Right lobe of liver (tissue), 6 donors: ENCODE data around the gene CNBD2. TPM values are rescaled to one million over a fixed set of nuclear protein-coding genes. Genes with fewer than 3 reads are reported as not detected.
"Not testable (repeated sequence)": the region's sequence is repeated elsewhere in the genome, so short reads cannot be mapped to it uniquely, and the experiment has no call there.

Source experiments
- ATAC-seq, 4 donors: fragments of 200-7000 bp; cut with Tn5 transposase; one replicate each; pipeline ENCODE4 v1.9.1; 2020; ENCODE audit warnings: mild to moderate bottlenecking in 4 of 4, moderate library complexity in 4 of 4
- DNase-seq, 3 donors: peaks; one replicate each; pipeline ENCODE4 v3.0.0-alpha.2; 2020
- H3K27ac ChIP-seq, 3 donors: fragments of 200-600 bp; one replicate each; pipeline ENCODE4 v1.8.0; 2022
- H3K27me3 ChIP-seq, 2 donors: fragments of 200-600 bp; one replicate each; pipeline ENCODE4 v1.8.0; 2022
- H3K36me3 ChIP-seq, 4 donors: fragments of 200-600 bp; sonication (generic) in 1 of 4; one replicate each; pipeline versions ENCODE4 v1.5.1 to v1.8.0; 2017 to 2022; ENCODE audit warnings: control low read depth in 1 of 4
- H3K4me1 ChIP-seq, 4 donors: fragments of 200-600 bp; sonication (generic) in 1 of 4; one replicate each; pipeline versions ENCODE4 v1.5.1 to v1.8.0; 2017 to 2022; ENCODE audit warnings: control low read depth in 1 of 4
- H3K4me3 ChIP-seq, 3 donors: fragments of 200-600 bp; one replicate each; pipeline ENCODE4 v1.8.0; 2022
- H3K9me3 ChIP-seq, 4 donors: fragments of 200-600 bp; sonication (generic) in 1 of 4; one replicate each; pipeline versions ENCODE4 v1.5.1 to v1.8.0; 2017 to 2022; ENCODE audit warnings: control low read depth in 1 of 4
- POLR2A ChIP-seq: fragments of 450-650 bp; IDR thresholded peaks from one replicate; pipeline ENCODE4 v1.6.1; 2017; ENCODE audit warnings: antibody characterized with exemption, mild to moderate bottlenecking
- WGBS: methylation state at CpG from one replicate; pipeline ENCODE4 v1.1.6; 2018; ENCODE audit warnings: low coverage, low lambda C conversion rate; ENCODE audit not compliant: insufficient coverage; ENCODE audit errors: missing lambda C conversion rate; 5-methylcytosine and 5-hydroxymethylcytosine counted together
- intact Hi-C, 2 donors: fragments of 100-400 bp; cut with DNase I; formaldehyde crosslinking; loops; one replicate each; pipeline versions ENCODE4 v1.11.2 to v1.14.1; 2022
- total RNA-seq, 6 experiments: library from RNA; depleted of rRNA in 2 of 6; stranded (reverse); fragments of >200 nt in 2 of 6; fragmentation: NEBNext Ultra II Directional in 3 of 6; extraction: Animal tissue kit (Norgen Biotek cat#: 25700) in 3 of 6; gene quantifications; one replicate each; pipeline versions ENCODE4 v1.1.0 to v1.2.4, GENCODE V29; 2016 to 2023
- TF ChIP-seq, protein P1 (sequence below), 4 donors: fragments of 200-600 bp in 3 of 4; fragments of 450-650 bp in 1 of 4; IDR thresholded peaks; one replicate each; pipeline versions ENCODE4 v1.5.1 to v1.8.0; 2016 to 2022; ENCODE audit warnings: antibody characterized with exemption in 4 of 4, mild to moderate bottlenecking in 2 of 4
- donor health status: DM: no; HTN: yes; CAD: no.
- donor health status: DM: no; HTN: no; CAD: no.
- donor health status: DM: no; HTN: no; CAD: no.
- donor health status: DM: no; HTN: yes; CAD: no.
- donor health status: DM: no; HTN: yes; CAD: no.

The CNBD2 gene
- total RNA-seq, 6 experiments from 2014 or later = 1.6 to 2.2 (median 1.9) TPM

DNA sequence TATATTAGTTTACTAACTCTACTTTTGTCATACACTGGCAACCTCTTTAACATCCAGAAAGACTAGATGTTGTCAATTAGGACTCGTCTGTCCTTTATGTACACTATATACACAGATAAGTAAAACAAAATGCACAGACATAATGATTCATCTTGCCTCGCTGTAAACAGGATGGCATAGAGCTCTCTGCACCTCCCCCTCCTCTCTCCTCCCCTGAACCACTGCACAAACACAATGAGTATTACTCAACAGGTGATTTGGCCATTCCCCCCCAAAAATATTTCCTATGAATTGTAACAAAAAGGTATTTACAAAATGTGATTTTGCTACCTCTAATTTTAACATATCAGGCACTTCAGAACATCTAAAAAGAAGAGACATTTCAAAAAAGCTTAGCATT is 81.0 kb downstream of the CNBD2 start:
- ATAC-seq, H3K9me3 ChIP-seq, H3K36me3 ChIP-seq, intact Hi-C loops, DNase-seq, H3K27me3 ChIP-seq: not testable (repeated sequence)
- WGBS = 0% methylated on average over 2 of the region's 2 CpGs
- H3K4me1 ChIP-seq = peaks cover 0 to 21% (median 9%) of the 10 kb centered on the region in 4 donors
- peak overlapping the region in 1 of 3 donors; percentile 99 for H3K27ac ChIP-seq
- peak overlapping the region; percentile 90 to 98 (median 98) for H3K4me3 ChIP-seq

DNA sequence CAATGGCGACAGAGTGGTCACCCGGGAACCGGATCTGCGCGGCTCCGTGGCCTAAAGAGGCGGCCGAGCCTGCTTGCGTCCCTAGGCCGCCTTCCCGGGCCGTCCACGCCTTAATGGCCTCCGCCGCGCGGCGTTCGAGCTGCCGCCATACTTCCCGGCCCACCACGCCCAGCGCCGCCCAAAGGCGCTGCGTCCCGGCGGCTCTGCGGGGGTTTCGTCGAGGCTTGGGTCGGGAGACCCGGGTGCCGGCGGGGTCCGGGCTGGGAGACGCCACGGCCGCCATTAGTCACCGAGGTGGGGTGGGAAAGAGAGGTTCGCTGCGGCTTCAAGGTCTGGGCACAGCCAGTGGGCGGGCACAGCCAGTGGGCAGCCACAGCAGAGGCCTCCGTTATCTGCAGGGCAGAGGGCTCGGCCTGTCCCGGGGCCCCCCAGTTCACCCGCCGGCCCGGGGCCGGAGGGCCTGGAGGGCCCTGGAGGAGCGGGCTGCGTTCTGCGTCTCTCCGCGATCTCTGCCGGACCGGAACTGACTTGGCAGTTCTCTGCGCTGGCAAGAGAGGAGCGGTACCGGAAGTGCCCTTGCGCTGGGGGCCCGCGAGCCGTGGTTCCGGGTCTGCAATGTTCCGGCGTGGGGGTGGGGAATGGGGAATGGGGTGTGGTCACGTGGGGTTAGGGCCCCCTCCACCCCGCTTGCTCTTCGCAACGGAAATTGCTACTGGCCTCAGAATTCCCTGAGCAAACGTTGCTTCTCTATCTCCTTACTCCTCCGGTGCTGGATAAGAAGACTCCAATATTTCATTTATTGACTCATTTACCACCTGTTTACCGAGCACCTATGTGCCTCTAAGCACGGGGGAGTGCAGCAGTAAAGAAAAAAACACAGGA is 82.3 kb downstream of the CNBD2 start:
- ATAC-seq = peak; percentile 99
- peak overlapping the region; percentile 98 to 99 (median 99) for H3K27ac ChIP-seq
- under 1% methylated on average over 14 of the region's 75 CpGs for WGBS

DNA sequence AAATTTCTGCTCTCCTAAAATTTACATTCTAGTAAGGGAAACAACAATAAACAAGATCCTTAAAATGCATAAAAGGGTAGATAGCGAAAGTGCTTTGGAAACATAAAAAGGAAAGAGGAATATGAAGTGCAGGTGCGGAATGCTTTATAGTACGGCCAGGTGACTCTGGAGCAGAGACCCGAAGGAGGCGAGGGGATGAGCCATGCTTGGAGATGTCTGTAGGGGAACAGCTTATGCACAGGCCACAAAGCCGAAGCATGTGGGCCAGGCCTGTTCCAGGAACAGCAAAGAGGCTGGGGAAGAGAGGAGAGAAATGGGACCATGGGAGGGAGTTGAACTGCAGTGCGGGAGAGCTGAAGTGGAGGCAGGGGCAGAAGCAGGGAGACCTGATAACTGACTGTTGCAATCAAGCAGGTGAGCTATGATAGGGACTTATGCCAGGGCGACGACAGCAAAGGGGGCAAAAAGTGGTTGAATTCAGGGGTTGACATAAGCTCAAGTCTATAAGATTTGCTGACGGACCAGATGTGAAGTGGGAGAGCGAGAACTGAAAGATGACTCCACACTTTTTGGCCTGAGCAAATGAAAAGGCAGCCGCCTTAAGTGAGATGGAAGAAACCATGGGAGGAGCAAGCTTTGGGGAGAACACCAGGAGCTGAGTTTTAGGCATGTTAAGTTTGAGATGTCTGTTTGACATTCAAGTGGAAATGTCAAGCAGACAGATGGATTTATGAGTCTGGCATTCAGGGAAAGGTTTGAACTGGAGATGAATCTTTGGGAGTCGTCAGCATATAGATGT is 83.1 kb downstream of the CNBD2 start:
- intact Hi-C loops = no loop called here
- Histone ChIP-seq H3K36me3 (no peaks in the 10 kb centered on the region), H3K27ac (peak overlapping the region; percentile 98 to 99 (median 99)), H3K4me3 (peak overlapping the region; percentile 90 to 98 (median 98)), H3K4me1 (peaks cover 0 to 21% (median 9%) of the 10 kb centered on the region in 4 donors), H3K27me3 (no peaks in the 10 kb centered on the region), H3K9me3 (no peaks in the 10 kb centered on the region)
- 80% methylated on average over 12 of the region's 13 CpGs for WGBS
- no peak for ATAC-seq
- TF ChIP-seq, protein P1, sequence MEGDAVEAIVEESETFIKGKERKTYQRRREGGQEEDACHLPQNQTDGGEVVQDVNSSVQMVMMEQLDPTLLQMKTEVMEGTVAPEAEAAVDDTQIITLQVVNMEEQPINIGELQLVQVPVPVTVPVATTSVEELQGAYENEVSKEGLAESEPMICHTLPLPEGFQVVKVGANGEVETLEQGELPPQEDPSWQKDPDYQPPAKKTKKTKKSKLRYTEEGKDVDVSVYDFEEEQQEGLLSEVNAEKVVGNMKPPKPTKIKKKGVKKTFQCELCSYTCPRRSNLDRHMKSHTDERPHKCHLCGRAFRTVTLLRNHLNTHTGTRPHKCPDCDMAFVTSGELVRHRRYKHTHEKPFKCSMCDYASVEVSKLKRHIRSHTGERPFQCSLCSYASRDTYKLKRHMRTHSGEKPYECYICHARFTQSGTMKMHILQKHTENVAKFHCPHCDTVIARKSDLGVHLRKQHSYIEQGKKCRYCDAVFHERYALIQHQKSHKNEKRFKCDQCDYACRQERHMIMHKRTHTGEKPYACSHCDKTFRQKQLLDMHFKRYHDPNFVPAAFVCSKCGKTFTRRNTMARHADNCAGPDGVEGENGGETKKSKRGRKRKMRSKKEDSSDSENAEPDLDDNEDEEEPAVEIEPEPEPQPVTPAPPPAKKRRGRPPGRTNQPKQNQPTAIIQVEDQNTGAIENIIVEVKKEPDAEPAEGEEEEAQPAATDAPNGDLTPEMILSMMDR (IDR thresholded peaks at IDR 0.05) = no peak
- TF ChIP-seq POLR2A = no peak
- DNase-seq = peak in 1 of 3 donors; percentile 49

More for the DNA sequence above, 82.3 kb downstream of the CNBD2 start:
- H3K36me3 ChIP-seq = no peaks in the 10 kb centered on the region
- no peaks in the 10 kb centered on the region for H3K9me3 ChIP-seq
- TF ChIP-seq, protein P1 (IDR thresholded peaks at IDR 0.05) = no peak
- TF ChIP-seq POLR2A = peak; percentile 98
- peak; percentile 93 to 95 (median 94) for DNase-seq
- no peaks in the 10 kb centered on the region for H3K27me3 ChIP-seq
- intact Hi-C loops = no loop called here
- peaks cover 0 to 21% (median 9%) of the 10 kb centered on the region in 4 donors for H3K4me1 ChIP-seq
- peak overlapping the region; percentile 90 to 98 (median 98) for H3K4me3 ChIP-seq

DNA sequence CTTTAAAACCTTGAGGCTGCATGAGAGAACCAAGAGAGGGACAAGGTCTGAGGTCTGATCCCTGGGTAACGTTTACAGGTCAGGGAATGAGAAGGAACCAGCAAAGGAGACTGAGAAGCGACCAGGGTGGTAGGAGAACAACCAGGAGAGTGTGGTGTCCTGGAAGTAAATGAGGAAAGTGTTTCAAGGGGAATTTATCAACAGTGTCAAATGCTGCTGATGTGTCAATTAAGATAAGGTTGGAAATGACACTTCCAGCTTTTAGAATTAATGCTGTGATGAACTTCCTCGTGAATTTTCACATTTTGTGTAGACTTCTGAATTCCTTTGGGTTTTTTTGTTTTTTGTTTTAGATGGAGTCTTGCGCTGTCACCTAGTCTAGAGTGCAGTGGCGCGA is 83.7 kb downstream of the CNBD2 start:
- Histone ChIP-seq H3K27ac (no peak overlapping the region), H3K27me3 (no peaks in the 10 kb centered on the region), H3K4me3 (no peak overlapping the region), H3K4me1 (peaks cover 0 to 18% (median 7%) of the 10 kb centered on the region in 4 donors), H3K9me3 (no peaks in the 10 kb centered on the region), H3K36me3 (no peaks in the 10 kb centered on the region)
- no peak for ATAC-seq
- no peak for DNase-seq
- 58% methylated on average over 4 of the region's 6 CpGs for WGBS
- TF ChIP-seq, protein P1 (IDR thresholded peaks at IDR 0.05) = no peak
- no peak for TF ChIP-seq POLR2A
- intact Hi-C loops = no loop called here

DNA sequence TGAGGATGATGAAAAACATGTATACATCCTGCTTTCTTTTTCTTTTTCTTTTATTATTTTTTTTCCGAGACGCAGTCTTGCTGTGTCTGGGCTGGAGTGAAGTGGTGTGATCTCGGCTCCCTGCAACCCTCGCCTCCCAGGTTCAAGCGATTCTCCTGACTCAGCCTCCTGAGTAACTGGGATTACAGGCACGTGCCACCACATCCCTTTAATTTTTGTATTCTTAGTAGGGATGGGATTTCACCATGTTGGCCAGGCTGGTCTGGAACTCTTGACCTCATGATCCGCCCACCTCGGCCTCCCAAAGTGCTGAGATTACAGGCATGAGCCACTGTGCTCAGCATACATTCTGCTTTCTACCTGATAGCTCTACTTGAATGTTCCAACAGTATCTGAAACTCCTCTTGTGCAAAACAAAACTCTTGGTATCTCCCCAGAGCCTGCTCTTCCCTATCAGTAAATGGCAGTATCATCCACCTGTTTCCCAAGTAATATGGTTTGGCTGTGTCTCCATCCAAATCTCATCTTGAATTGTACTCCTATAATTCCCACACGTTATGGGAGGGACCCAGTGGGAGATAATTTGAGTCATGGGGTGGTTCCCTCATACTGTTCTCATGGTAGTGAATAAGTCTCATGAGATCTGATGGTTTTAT is 85.6 kb downstream of the CNBD2 start:
- ATAC-seq, H3K36me3 ChIP-seq, H3K9me3 ChIP-seq, H3K27me3 ChIP-seq, H3K4me1 ChIP-seq, H3K4me3 ChIP-seq, intact Hi-C loops, H3K27ac ChIP-seq, DNase-seq: not testable (repeated sequence)
- whole genome bisulfite sequencing = 84% methylated on average over 9 of the region's 9 CpGs
